ENCODE data around the gene NEUROG1.

Gene NEUROG1

DNA sequence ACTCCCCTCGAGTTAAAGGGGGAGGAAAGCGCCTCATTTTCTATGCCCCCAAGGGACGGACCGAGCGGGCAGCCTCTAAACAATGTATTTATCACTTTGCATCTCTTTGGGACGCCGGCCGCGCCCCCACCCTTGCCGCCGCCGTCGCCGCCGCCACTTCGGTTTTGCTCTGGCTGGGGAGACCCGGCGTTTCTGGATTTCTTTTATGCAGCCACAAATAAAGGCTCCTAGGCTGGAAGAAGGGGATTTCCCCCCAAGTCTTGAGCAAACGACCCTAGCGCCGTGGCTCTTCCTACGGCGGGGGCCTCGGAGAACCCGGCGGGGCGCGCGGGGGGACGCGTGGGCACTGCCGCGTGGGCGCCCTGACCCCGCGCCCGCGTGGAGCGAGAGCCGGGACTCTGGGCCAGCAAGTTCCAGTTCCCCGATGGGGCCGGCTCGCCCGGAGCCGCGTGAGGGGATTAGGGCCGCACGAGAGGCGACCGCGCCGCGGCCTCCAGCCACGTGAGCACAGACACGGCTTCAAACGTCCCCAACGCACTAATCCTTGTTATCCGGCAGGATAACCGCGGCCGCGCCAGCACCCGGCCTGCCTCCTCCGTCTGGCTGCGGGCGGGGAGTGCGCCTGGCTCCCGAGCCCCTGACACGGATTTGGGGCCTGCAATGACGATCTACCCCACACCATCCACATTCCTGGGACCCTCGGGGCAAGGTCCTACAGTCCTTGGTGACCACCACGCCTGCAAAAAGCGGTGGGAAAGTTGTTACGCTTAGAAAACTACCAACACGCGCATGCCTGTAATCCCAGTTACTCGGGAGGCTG, 7.9 kb upstream of the NEUROG1 start:
- Histone ChIP-seq H3K9me3 (replicated peaks; ENCODE audit: insufficient read depth, low read length) (no peaks in the 10 kb centered on the region), H3K9me2 (replicated peaks; ENCODE audit: insufficient read depth, low read length) (no peaks in the 10 kb centered on the region), H4K20me1 (ENCODE audit: insufficient read depth, low read length) (no peaks in the 10 kb centered on the region), H3K4me2 (ENCODE audit: low read depth, low read length) (peak overlapping the region; percentile 100), H2AFZ (ENCODE audit: low read length) (peak overlapping the region; percentile 96), H3F3A (ENCODE audit: insufficient read depth, low read length) (peaks cover 18% of the 10 kb centered on the region), H3K79me2 (ENCODE audit: low read length) (no peaks in the 10 kb centered on the region), H3K4me1 (ENCODE audit: low read length) (peaks cover 25% of the 10 kb centered on the region), H3K36me3 (replicated peaks; ENCODE audit: insufficient read depth, low read length) (no peaks in the 10 kb centered on the region), H3K9ac (ENCODE audit: low read length) (peak overlapping the region; percentile 72), H3K27me3 (replicated peaks; ENCODE audit: insufficient read depth, low read length) (no peaks in the 10 kb centered on the region), H3K27ac (ENCODE audit: low read length) (no peak overlapping the region; the same call in 1 of the 2 replicates), H3K4me3 (ENCODE audit: low read length) (peak overlapping the region; percentile 83)
- TF ChIP-seq EZH2phosphoT487 (IDR thresholded peaks at IDR 0.05; ENCODE audit: low read length) = no peak
- TF ChIP-seq EZH2 (optimal IDR thresholded peaks at IDR 0.05; ENCODE audit: low read depth, low read length) = no peak
- TF ChIP-seq, protein P1, sequence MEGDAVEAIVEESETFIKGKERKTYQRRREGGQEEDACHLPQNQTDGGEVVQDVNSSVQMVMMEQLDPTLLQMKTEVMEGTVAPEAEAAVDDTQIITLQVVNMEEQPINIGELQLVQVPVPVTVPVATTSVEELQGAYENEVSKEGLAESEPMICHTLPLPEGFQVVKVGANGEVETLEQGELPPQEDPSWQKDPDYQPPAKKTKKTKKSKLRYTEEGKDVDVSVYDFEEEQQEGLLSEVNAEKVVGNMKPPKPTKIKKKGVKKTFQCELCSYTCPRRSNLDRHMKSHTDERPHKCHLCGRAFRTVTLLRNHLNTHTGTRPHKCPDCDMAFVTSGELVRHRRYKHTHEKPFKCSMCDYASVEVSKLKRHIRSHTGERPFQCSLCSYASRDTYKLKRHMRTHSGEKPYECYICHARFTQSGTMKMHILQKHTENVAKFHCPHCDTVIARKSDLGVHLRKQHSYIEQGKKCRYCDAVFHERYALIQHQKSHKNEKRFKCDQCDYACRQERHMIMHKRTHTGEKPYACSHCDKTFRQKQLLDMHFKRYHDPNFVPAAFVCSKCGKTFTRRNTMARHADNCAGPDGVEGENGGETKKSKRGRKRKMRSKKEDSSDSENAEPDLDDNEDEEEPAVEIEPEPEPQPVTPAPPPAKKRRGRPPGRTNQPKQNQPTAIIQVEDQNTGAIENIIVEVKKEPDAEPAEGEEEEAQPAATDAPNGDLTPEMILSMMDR (IDR thresholded peaks at IDR 0.05; ENCODE audit: low read length) = no peak
- DNase-seq = peak; percentile 48

DNA sequence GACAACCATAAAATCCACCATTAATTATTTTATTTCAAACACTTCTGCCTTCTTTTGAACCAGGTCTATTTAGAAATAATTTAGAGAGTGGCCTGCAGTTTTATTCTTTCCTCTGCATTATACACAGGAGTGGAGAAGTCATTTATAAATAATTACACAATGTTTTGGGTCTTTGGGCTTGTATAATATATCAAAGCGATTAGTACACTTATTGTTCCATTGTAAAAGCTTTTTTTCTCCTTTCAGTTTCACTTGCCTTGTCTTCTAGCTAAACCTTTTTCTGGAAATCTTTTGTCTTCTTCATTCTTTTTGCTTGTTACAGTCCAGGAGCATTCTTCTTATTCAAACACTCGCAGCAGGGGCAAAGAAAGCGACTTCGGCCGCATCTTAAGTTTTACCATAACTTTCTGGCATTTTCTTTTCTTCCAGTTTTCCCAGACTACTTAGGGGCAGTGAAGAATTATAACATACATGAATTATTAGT, 7.3 kb upstream of the NEUROG1 start:
- peak overlapping the region; percentile 96 for H2AFZ ChIP-seq (ENCODE audit: low read length)
- peak overlapping the region; percentile 100 for H3K4me2 ChIP-seq (ENCODE audit: low read depth, low read length)
- H4K20me1 ChIP-seq (ENCODE audit: insufficient read depth, low read length) = no peaks in the 10 kb centered on the region
- H3K9me3 ChIP-seq (replicated peaks; ENCODE audit: insufficient read depth, low read length) = no peaks in the 10 kb centered on the region
- H3K9me2 ChIP-seq (replicated peaks; ENCODE audit: insufficient read depth, low read length) = no peaks in the 10 kb centered on the region
- no peaks in the 10 kb centered on the region for H3K79me2 ChIP-seq (ENCODE audit: low read length)
- DNase-seq = peak; percentile 18
- TF ChIP-seq, protein P1 (IDR thresholded peaks at IDR 0.05; ENCODE audit: low read length) = no peak
- TF ChIP-seq EZH2phosphoT487 (IDR thresholded peaks at IDR 0.05; ENCODE audit: low read length) (no peak), EZH2 (optimal IDR thresholded peaks at IDR 0.05; ENCODE audit: low read depth, low read length) (no peak)
- no peaks in the 10 kb centered on the region for H3K27me3 ChIP-seq (replicated peaks; ENCODE audit: insufficient read depth, low read length)
- H3K9ac ChIP-seq (ENCODE audit: low read length) = peak overlapping the region; percentile 72; the same call in 1 of the 2 replicates
- no peaks in the 10 kb centered on the region for H3K36me3 ChIP-seq (replicated peaks; ENCODE audit: insufficient read depth, low read length)
- peak overlapping the region; percentile 83 for H3K4me3 ChIP-seq (ENCODE audit: low read length)
- no peak overlapping the region; the same call in 1 of the 2 replicates for H3K27ac ChIP-seq (ENCODE audit: low read length)
- H3K4me1 ChIP-seq (ENCODE audit: low read length) = peaks cover 20% of the 10 kb centered on the region
- peaks cover 15% of the 10 kb centered on the region for H3F3A ChIP-seq (ENCODE audit: insufficient read depth, low read length)

GRCh38 chr5:135541807-135542502, 6.2 kb upstream of the NEUROG1 start:
- no peaks in the 10 kb centered on the region for H3K79me2 ChIP-seq (ENCODE audit: low read length)
- TF ChIP-seq, protein P1 (IDR thresholded peaks at IDR 0.05; ENCODE audit: low read length) = no peak
- TF ChIP-seq EZH2phosphoT487 (IDR thresholded peaks at IDR 0.05; ENCODE audit: low read length) = no peak
- TF ChIP-seq EZH2 (optimal IDR thresholded peaks at IDR 0.05; ENCODE audit: low read depth, low read length) = no peak
- peaks cover 9% of the 10 kb centered on the region for H3K4me1 ChIP-seq (ENCODE audit: low read length)
- H3K9me3 ChIP-seq (replicated peaks; ENCODE audit: insufficient read depth, low read length) = no peaks in the 10 kb centered on the region
- peak overlapping the region; percentile 25; the same call in 1 of the 2 replicates for H2AFZ ChIP-seq (ENCODE audit: low read length)
- no peaks in the 10 kb centered on the region for H3K27me3 ChIP-seq (replicated peaks; ENCODE audit: insufficient read depth, low read length)
- no peaks in the 10 kb centered on the region for H4K20me1 ChIP-seq (ENCODE audit: insufficient read depth, low read length)
- H3K4me3 ChIP-seq (ENCODE audit: low read length) = no peak overlapping the region
- peaks cover 8% of the 10 kb centered on the region for H3F3A ChIP-seq (ENCODE audit: insufficient read depth, low read length)
- no peak overlapping the region for H3K27ac ChIP-seq (ENCODE audit: low read length)
- H3K4me2 ChIP-seq (ENCODE audit: low read depth, low read length) = peak overlapping the region; percentile 100; the same call in 1 of the 2 replicates
- H3K9me2 ChIP-seq (replicated peaks; ENCODE audit: insufficient read depth, low read length) = no peaks in the 10 kb centered on the region
- H3K9ac ChIP-seq (ENCODE audit: low read length) = no peak overlapping the region
- DNase-seq = no peak
- H3K36me3 ChIP-seq (replicated peaks; ENCODE audit: insufficient read depth, low read length) = no peaks in the 10 kb centered on the region

All from MM.1S (cell line).